Spleen (tissue), 11 donors: ENCODE data around the gene AASDH. TPM values are rescaled to one million over a fixed set of nuclear protein-coding genes. Genes with fewer than 3 reads are reported as not detected.

Source experiments
- DNase-seq: peaks from one replicate; pipeline ENCODE4 v3.0.0-alpha.2; 2020
- H3K27ac ChIP-seq, 8 donors: fragments of 200-600 bp; sonication (generic) in 7 of 8; 1 replicate in 4 of 8; 2 replicates in 4 of 8; pipeline versions ENCODE4 v1.5.0 to v1.8.0; 2016 to 2021; ENCODE audit warnings: inconsistent platforms in 4 of 8, mild to moderate bottlenecking in 4 of 8, moderate library complexity in 1 of 8
- H3K27me3 ChIP-seq, 7 donors: fragments of 200-600 bp; sonication (generic) in 6 of 7; replicated peaks in 1 of 7; 1 replicate in 4 of 7; 2 replicates in 3 of 7; pipeline versions ENCODE4 v1.5.0 to v1.8.0; 2016 to 2021; ENCODE audit warnings: inconsistent platforms in 3 of 7, mild to moderate bottlenecking in 1 of 7
- H3K36me3 ChIP-seq, 6 donors: fragments of 200-600 bp; sonication (generic) in 5 of 6; 1 replicate in 4 of 6; 2 replicates in 2 of 6; pipeline versions ENCODE4 v1.5.0 to v1.8.0; 2016 to 2021; ENCODE audit warnings: inconsistent platforms in 2 of 6
- H3K4me1 ChIP-seq, 6 donors: fragments of 200-600 bp; sonication (generic) in 5 of 6; 1 replicate in 3 of 6; 2 replicates in 3 of 6; pipeline versions ENCODE4 v1.5.0 to v1.8.0; 2016 to 2021; ENCODE audit warnings: inconsistent platforms in 3 of 6
- H3K4me3 ChIP-seq, 8 donors: fragments of 200-600 bp; sonication (generic) in 7 of 8; 1 replicate in 4 of 8; 2 replicates in 4 of 8; pipeline versions ENCODE4 v1.5.0 to v1.8.0; 2016 to 2021; ENCODE audit warnings: inconsistent platforms in 4 of 8, mild to moderate bottlenecking in 4 of 8, moderate library complexity in 2 of 8
- H3K9me3 ChIP-seq, 8 donors: fragments of 200-600 bp; sonication (generic) in 7 of 8; 1 replicate in 4 of 8; 2 replicates in 4 of 8; pipeline versions ENCODE4 v1.5.0 to v1.8.0; 2016 to 2021; ENCODE audit warnings: inconsistent platforms in 4 of 8
- CTCF ChIP-seq, 11 experiments: fragments of 200-600 bp in 7 of 11; fragments of 450-650 bp in 4 of 11; sonication (generic) in 4 of 11; IDR thresholded peaks in 8 of 11; conservative IDR thresholded peaks in 3 of 11; 1 replicate in 7 of 11; 2 replicates in 4 of 11; pipeline versions ENCODE4 v1.4.0 to v1.8.0; 2016 to 2021; ENCODE audit warnings: antibody characterized with exemption in 11 of 11, inconsistent platforms in 4 of 11, mild to moderate bottlenecking in 1 of 11
- POLR2A ChIP-seq, 3 donors: fragments of 450-650 bp; IDR thresholded peaks; one replicate each; pipeline ENCODE4 v1.5.1; 2017; ENCODE audit warnings: antibody characterized with exemption in 3 of 3, mild to moderate bottlenecking in 1 of 3
- POLR2AphosphoS5 ChIP-seq, 3 donors: sonication (generic); formaldehyde crosslinking; IDR thresholded peaks; one replicate each; pipeline ENCODE4 v1.5.1; 2017; ENCODE audit warnings: antibody characterized with exemption in 3 of 3
- WGBS, 5 donors: extraction: QIAGEN DNeasy Blood & Tissue Kit in 3 of 5; methylation state at CpG; one replicate each; pipeline versions ENCODE4 v1.1.5 to v1.1.7; 2013 to 2018; 5-methylcytosine and 5-hydroxymethylcytosine counted together
- intact Hi-C: fragments of 100-400 bp; cut with DNase I; formaldehyde crosslinking; loops from one replicate; pipeline ENCODE4 v1.15.0; 2023; ENCODE audit warnings: low total_unique reads
- polyA plus RNA-seq, 3 donors: library from polyadenylated mRNA; stranded (reverse); fragments of 200-250 nt; gene quantifications; one replicate each; pipeline ENCODE4 v1.2.1, GENCODE V29; 2013
- total RNA-seq, 7 donors: library from RNA; depleted of rRNA in 3 of 7; stranded (reverse); fragments of >200 nt in 3 of 7; fragmentation: NEBNext Ultra II Directional in 4 of 7; extraction: Animal tissue kit (Norgen Biotek cat#: 25700) in 4 of 7; gene quantifications; one replicate each; pipeline versions ENCODE4 v1.1.0 to v1.2.1, GENCODE V29; 2016 to 2021
- donor health status: healthy with polysubstance abuse.
- donor health status: DM: no; HTN: no; CAD: no; lungs with moderate emphysema.
- donor health status: DM: no; HTN: no; CAD: no.
- donor health status: Bipolar disorder and iron deficiency.
- donor health status: healthy.
- donor health status: DM: no; HTN: no; CAD: no.
- donor health status: DM: yes; HTN: yes; CAD: no.

AASDH gene
- total and polyA plus RNA-seq, 10 donors = 2.8 to 15.6 (median 10.5) TPM

DNA sequence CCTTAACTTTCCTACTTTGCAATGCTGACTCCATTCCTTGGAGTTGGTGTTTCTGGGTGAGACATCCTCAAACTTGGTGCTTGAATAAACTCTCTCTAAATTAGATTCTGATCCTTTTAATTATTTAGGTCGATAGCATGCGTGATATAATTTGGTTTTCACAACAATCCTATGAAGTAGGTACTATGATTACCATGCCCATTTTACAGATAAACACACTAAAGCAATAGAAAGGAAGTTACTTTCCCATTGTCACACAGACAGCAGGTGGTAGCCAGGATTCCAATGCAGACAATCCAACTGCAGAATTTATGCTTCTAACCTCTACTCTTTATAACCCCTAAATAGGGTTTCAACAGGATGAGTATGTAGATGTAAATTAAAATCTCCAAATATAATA lies 21.7 kb upstream of the AASDH start:
- Histone ChIP-seq H3K27me3 (no peaks in the 10 kb centered on the region), H3K36me3 (peaks cover 0 to 33% (median 13%) of the 10 kb centered on the region in 6 donors), H3K4me1 (peaks cover 0 to 20% (median 4%) of the 10 kb centered on the region in 6 donors), H3K4me3 (no peak overlapping the region), H3K27ac (no peak overlapping the region), H3K9me3 (no peaks in the 10 kb centered on the region)
- DNase-seq = no peak
- intact Hi-C loops = no loop called here
- no peak for TF ChIP-seq CTCF (IDR thresholded peaks at IDR 0.05 in 8 of 11, conservative IDR thresholded peaks at IDR 0.05 in 3 of 11)
- no peak for TF ChIP-seq POLR2AphosphoS5 (IDR thresholded peaks at IDR 0.05)
- TF ChIP-seq POLR2A (IDR thresholded peaks at IDR 0.05) = no peak
- WGBS, 5 donors = 89 to 98% (median 94%) methylated on average over 2 of the region's 2 CpGs

DNA sequence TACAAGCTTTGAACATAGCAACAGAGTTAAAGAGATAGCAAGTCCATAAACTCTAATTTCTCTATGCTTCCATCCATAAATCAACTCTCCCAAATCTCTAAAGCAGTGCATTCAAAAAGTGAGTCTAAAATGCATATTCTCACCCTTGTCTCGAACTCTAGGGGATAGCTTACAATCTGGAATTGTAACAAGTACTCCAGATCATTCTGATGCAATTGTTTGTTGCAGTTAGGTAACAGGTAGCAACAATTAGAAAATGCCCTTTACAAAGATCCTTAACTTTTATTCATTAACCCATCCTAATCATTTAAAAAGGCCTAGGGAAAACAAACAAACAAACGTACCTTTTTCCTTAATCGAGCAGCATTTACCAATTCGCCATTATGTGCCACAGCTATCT lies 18.9 kb upstream of the AASDH start:
- Histone ChIP-seq H3K27me3 (no peaks in the 10 kb centered on the region), H3K36me3 (peaks cover 0 to 60% (median 13%) of the 10 kb centered on the region in 6 donors), H3K4me3 (no peak overlapping the region), H3K27ac (no peak overlapping the region), H3K4me1 (peaks cover 0 to 14% (median 3%) of the 10 kb centered on the region in 6 donors), H3K9me3 (no peaks in the 10 kb centered on the region)
- 91 to 97% (median 94%) methylated on average over 4 of the region's 4 CpGs for WGBS, 5 donors
- DNase-seq = no peak
- TF ChIP-seq POLR2AphosphoS5 (IDR thresholded peaks at IDR 0.05) = no peak
- no peak for TF ChIP-seq POLR2A (IDR thresholded peaks at IDR 0.05)
- no peak for TF ChIP-seq CTCF (IDR thresholded peaks at IDR 0.05 in 8 of 11, conservative IDR thresholded peaks at IDR 0.05 in 3 of 11)
- intact Hi-C loops = no loop called here

GRCh38 chr4:56405016-56405415 lies 17.7 kb upstream of the AASDH start:
- WGBS, 5 donors = 82 to 92% (median 86%) methylated on average over 1 of the region's 1 CpG
- Histone ChIP-seq H3K4me1 (peaks cover 0 to 9% (median 0%) of the 10 kb centered on the region in 6 donors), H3K36me3 (peaks cover 0 to 72% (median 21%) of the 10 kb centered on the region in 6 donors), H3K27ac (no peak overlapping the region), H3K27me3 (no peaks in the 10 kb centered on the region), H3K4me3 (no peak overlapping the region), H3K9me3 (no peaks in the 10 kb centered on the region)
- no peak for DNase-seq
- intact Hi-C loops = no loop called here
- TF ChIP-seq POLR2A (IDR thresholded peaks at IDR 0.05) = no peak
- TF ChIP-seq CTCF (IDR thresholded peaks at IDR 0.05 in 8 of 11, conservative IDR thresholded peaks at IDR 0.05 in 3 of 11) = no peak
- TF ChIP-seq POLR2AphosphoS5 (IDR thresholded peaks at IDR 0.05) = no peak

DNA sequence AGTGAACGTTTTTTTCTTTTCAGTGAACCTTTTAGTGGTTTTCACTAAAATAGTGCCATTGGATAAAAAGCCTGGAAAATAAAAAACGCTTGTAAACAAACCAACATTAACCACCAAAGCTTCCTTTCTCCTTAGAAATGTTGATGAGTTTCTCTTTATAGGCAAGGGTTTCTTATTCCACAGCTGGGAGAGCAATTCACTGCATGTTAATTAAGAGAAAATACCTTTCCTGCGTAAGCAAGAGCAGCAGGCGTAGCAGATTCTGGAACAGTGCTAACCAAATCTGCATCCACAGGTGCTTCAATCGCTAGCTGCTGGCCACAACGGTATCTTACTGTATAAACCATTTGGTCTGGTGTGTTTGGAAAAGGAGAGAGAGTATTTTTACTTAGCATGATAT lies 13.3 kb upstream of the AASDH start:
- DNase-seq = no peak
- Histone ChIP-seq H3K36me3 (peaks cover 0 to 83% (median 14%) of the 10 kb centered on the region in 6 donors), H3K9me3 (no peaks in the 10 kb centered on the region), H3K27ac (no peak overlapping the region), H3K4me3 (no peak overlapping the region), H3K4me1 (no peaks in the 10 kb centered on the region), H3K27me3 (no peaks in the 10 kb centered on the region)
- intact Hi-C loops = no loop called here
- 89 to 93% (median 90%) methylated on average over 6 of the region's 6 CpGs for WGBS, 5 donors
- TF ChIP-seq POLR2AphosphoS5 (IDR thresholded peaks at IDR 0.05) (no peak), POLR2A (IDR thresholded peaks at IDR 0.05) (no peak), CTCF (IDR thresholded peaks at IDR 0.05 in 8 of 11, conservative IDR thresholded peaks at IDR 0.05 in 3 of 11) (no peak)
